Left cardiac atrium (tissue), 4 donors: Measurements from ENCODE around the gene SZT2. TPM values are rescaled to one million over a fixed set of nuclear protein-coding genes. Genes with fewer than 3 reads are reported as not detected.
A peak's percentile ranks its signal among the peaks of the same experiment; 100 is the strongest.
"Not testable (repeated sequence)": the region's sequence is repeated elsewhere in the genome, so short reads cannot be mapped to it uniquely, and the experiment has no call there.

Experiments
- ATAC-seq, 2 donors: fragments of 200-7000 bp; cut with Tn5 transposase; one replicate each; pipeline ENCODE4 v1.9.1; 2020; ENCODE audit warnings: mild to moderate bottlenecking in 2 of 2, moderate library complexity in 2 of 2
- DNase-seq: peaks from one replicate; pipeline ENCODE4 v3.0.0-alpha.2; 2020
- intact Hi-C, 2 donors: fragments of 100-400 bp; cut with DNase I; formaldehyde crosslinking; loops; one replicate each; pipeline versions ENCODE4 v1.14.1 to v1.15.1; 2022 to 2023
- total RNA-seq, 2 donors: library from RNA; stranded (reverse); fragmentation: NEBNext Ultra II Directional; extraction: Animal tissue kit (Norgen Biotek cat#: 25700); gene quantifications; one replicate each; pipeline ENCODE4 v1.2.1, GENCODE V29; 2021
- donor health status: DM: no; HTN: yes; CAD: no.
- donor health status: DM: no; HTN: yes; CAD: no; lungs with severe emphysema.
- donor health status: DM: yes; HTN: yes; CAD: no.
- donor health status: Dilated cardiomyopathy.

SZT2 gene
- total RNA-seq, 2 donors from 2014 or later, result 26.3 to 30.5 TPM

- no peak for ATAC-seq
- no peak for DNase-seq
- intact Hi-C loops, result no loop called here
These were observed 57.5 kb downstream of the SZT2 start for GRCh38 chr1:43446881-43447835.

GRCh38 chr1:43447891-43448708, 58.4 kb downstream of the SZT2 start:
- ATAC-seq, result peak in 1 of 2 donors; percentile 35
- intact Hi-C loops, result no loop called here
- no peak for DNase-seq

GRCh38 chr1:43448955-43449707, 59.4 kb downstream of the SZT2 start:
- intact Hi-C loops, result no loop called here
- DNase-seq (no peak), ATAC-seq (no peak)

- ATAC-seq (no peak), DNase-seq (no peak)
- intact Hi-C loops, result no loop called here
These were observed 60.0 kb downstream of the SZT2 start for GRCh38 chr1:43449708-43450069.

GRCh38 chr1:43450251-43450941, 60.7 kb downstream of the SZT2 start:
- intact Hi-C loops, result no loop called here

GRCh38 chr1:43451157-43451591, 61.5 kb downstream of the SZT2 start:
- intact Hi-C loops, result no loop called here
- ATAC-seq, result no peak
- DNase-seq, result no peak

More at GRCh38 chr1:43450251-43450941, 60.7 kb downstream of the SZT2 start:
- ATAC-seq (no peak), DNase-seq (no peak)

- intact Hi-C loops, result no loop called here
- DNase-seq, result no peak
- ATAC-seq, result no peak
These were observed 62.2 kb downstream of the SZT2 start for GRCh38 chr1:43451701-43452532.

GRCh38 chr1:43452789-43453441, 63.2 kb downstream of the SZT2 start:
- ATAC-seq, result peak in 1 of 2 donors; percentile 12
- intact Hi-C loops, result no loop called here
- no peak for DNase-seq

GRCh38 chr1:43453442-43454269, 64.0 kb downstream of the SZT2 start, which contains the start of gene HYI:
TSS of gene HYI (minus strand) at chr1:43453931. CDS start at chr1:43453793, 138 bp downstream.
- DNase-seq (peak; percentile 87), ATAC-seq (peak; percentile 79 to 81)
- intact Hi-C loops, result no loop called here

- peak; percentile 86 for DNase-seq
- intact Hi-C loops, result no loop called here
- ATAC-seq, result peak; percentile 88 to 89
These were observed 64.7 kb downstream of the SZT2 start for GRCh38 chr1:43454270-43455011.

GRCh38 chr1:43455213-43455889, 65.7 kb downstream of the SZT2 start:
- peak; percentile 1 to 27 for ATAC-seq
- no peak for DNase-seq
- intact Hi-C loops, result no loop called here

GRCh38 chr1:43458379-43458778, 68.7 kb downstream of the SZT2 start:
- ATAC-seq, intact Hi-C loops: not testable (repeated sequence)

GRCh38 chr1:43460988-43461693, 71.4 kb downstream of the SZT2 start:
- ATAC-seq, result peak in 1 of 2 donors; percentile 19
- intact Hi-C loops, result no loop called here

More at GRCh38 chr1:43458379-43458778, 68.7 kb downstream of the SZT2 start:
- not testable (repeated sequence) for DNase-seq

GRCh38 chr1:43463479-43463878, 73.8 kb downstream of the SZT2 start:
- DNase-seq (no peak), ATAC-seq (no peak)
- intact Hi-C loops, result no loop called here

More at GRCh38 chr1:43460988-43461693, 71.4 kb downstream of the SZT2 start:
- DNase-seq, result no peak
